Measurements from ENCODE around the gene ZNF318.
"Not testable (repeated sequence)": the region's sequence is repeated elsewhere in the genome, so short reads cannot be mapped to it uniquely, and the experiment has no call there.

ZNF318 gene

GRCh38 chr6:43306086-43306485 lies 63.4 kb downstream of the ZNF318 start:
- H3K4me3 ChIP-seq (ENCODE audit: low read depth, low read length), result no peak overlapping the region
- DNase-seq (ENCODE audit: low read depth), result no peak
- TF ChIP-seq CTCF (IDR thresholded peaks at IDR 0.05; ENCODE audit: control insufficient read depth, extremely low read depth, insufficient read depth), result no peak

DNA sequence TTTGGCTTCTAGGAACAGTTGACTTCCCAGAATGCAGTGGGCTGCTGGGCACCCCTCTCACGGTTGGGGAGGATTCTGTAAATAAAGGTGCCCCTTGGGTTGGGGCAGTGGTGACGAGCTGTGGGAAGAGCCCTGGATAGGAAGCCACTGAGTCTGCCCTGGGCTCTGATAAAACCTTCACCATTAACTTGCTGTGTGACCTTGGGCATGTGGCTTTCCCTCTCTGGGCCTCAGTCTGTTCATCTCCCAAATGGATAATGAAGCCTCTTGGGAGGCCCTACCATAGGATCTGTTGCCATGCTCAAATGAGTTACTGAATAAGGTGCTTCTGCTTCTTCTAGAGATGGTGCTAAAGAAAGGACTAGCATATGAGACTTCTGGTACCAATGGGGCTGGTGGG lies 64.6 kb downstream of the ZNF318 start:
- H3K4me3 ChIP-seq (ENCODE audit: low read depth, low read length), result no peak overlapping the region
- TF ChIP-seq CTCF (IDR thresholded peaks at IDR 0.05; ENCODE audit: control insufficient read depth, extremely low read depth, insufficient read depth), result no peak
- no peak for DNase-seq (ENCODE audit: low read depth)

DNA sequence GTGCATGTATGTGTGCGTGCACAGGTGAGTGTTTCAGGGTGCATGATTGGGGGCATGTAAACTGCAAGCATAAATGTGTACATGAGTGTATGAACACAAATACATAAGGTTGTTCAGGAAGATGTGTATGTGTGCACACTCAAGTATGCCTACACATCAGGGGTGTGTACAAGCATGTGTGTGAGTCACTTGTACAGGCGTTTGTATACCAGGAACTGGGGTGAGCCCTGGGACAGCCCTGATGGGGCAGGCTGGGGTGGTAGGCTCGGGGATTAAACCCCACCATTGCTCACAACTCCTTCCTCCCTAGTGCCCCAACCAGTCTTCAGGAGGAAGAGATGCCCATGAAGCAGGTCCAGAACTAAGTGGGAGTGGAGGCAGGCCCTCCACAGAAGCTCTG lies 65.1 kb downstream of the ZNF318 start:
- H3K4me3 ChIP-seq (ENCODE audit: low read depth, low read length), result no peak overlapping the region
- no peak for DNase-seq (ENCODE audit: low read depth)
- no peak for TF ChIP-seq CTCF (IDR thresholded peaks at IDR 0.05; ENCODE audit: control insufficient read depth, extremely low read depth, insufficient read depth)

DNA sequence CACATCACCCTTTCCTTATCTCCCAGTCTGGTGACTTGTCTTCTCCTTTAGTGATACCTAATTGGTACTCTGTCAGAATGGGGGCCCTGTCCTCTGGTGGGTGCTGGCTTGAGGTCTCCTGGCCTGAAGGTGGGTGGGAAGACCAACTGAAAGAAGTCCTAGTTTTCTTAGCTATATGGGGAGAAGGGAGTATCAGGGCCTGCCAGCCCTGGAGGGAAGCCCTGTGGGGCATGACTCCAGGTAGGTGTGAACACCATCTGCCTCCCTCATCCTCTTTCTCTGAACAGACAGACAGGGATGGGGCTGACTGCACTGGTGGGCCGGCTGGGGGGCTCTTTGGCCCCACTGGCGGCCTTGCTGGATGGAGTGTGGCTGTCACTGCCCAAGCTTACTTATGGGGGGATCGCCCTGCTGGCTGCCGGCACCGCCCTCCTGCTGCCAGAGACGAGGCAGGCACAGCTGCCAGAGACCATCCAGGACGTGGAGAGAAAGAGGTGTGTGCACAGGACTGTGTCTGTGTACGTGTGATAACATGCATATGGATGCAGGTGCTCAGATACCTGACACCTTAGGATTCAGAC lies 65.6 kb downstream of the ZNF318 start:
- DNase-seq (ENCODE audit: low read depth), result no peak
- H3K4me3 ChIP-seq (ENCODE audit: low read depth, low read length), result no peak overlapping the region
- no peak for TF ChIP-seq CTCF (IDR thresholded peaks at IDR 0.05; ENCODE audit: control insufficient read depth, extremely low read depth, insufficient read depth)

- DNase-seq (ENCODE audit: low read depth); H3K4me3 ChIP-seq (ENCODE audit: low read depth, low read length): not testable (repeated sequence)
These were observed 66.4 kb downstream of the ZNF318 start for GRCh38 chr6:43303006-43303405.

- no peak overlapping the region for H3K4me3 ChIP-seq (ENCODE audit: low read depth, low read length)
- no peak for TF ChIP-seq CTCF (IDR thresholded peaks at IDR 0.05; ENCODE audit: control insufficient read depth, extremely low read depth, insufficient read depth)
- DNase-seq (ENCODE audit: low read depth), result no peak
These were observed 67.3 kb downstream of the ZNF318 start for GRCh38 chr6:43302126-43302525.

GRCh38 chr6:43301081-43301870 lies 68.2 kb downstream of the ZNF318 start:
- H3K4me3 ChIP-seq (ENCODE audit: low read depth, low read length), result no peak overlapping the region
- no peak for TF ChIP-seq CTCF (IDR thresholded peaks at IDR 0.05; ENCODE audit: control insufficient read depth, extremely low read depth, insufficient read depth)
- no peak for DNase-seq (ENCODE audit: low read depth)
